Occipital lobe (tissue), 2 donors: Measurements from ENCODE around the gene TMEM94. TPM values are rescaled to one million over a fixed set of nuclear protein-coding genes. Genes with fewer than 3 reads are reported as not detected.
"Not testable (repeated sequence)": the region's sequence is repeated elsewhere in the genome, so short reads cannot be mapped to it uniquely, and the experiment has no call there.

Experiments
- DNase-seq: peaks from one replicate; lab custom pipeline; 2025; lab: John Stamatoyannopoulos, UW
- total RNA-seq: library from RNA; depleted of rRNA; stranded (reverse); fragments of >200 nt; gene quantifications from one replicate; pipeline ENCODE4 v1.2.3, GENCODE V29; 2014

TMEM94 gene
- total RNA-seq, 1 donor from 2014 or later, result 25.4 TPM

DNA sequence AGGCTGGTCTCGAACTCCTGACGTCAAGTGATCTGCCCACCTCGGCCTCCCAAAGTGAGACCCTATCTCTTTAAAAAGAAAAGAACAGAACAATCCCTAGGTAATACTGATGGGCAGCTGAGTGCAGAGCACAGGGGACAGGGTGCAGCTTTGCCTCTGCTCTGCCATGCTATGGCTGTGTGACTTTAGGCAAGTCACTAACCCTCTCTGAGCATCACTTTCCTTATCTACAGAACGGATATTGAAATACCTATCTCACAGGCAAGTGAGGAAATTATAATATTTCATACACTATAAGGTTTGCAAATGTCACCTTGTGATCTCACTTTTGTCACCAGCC, 54.8 kb downstream of the TMEM94 start:
- DNase-seq, result no peak

DNA sequence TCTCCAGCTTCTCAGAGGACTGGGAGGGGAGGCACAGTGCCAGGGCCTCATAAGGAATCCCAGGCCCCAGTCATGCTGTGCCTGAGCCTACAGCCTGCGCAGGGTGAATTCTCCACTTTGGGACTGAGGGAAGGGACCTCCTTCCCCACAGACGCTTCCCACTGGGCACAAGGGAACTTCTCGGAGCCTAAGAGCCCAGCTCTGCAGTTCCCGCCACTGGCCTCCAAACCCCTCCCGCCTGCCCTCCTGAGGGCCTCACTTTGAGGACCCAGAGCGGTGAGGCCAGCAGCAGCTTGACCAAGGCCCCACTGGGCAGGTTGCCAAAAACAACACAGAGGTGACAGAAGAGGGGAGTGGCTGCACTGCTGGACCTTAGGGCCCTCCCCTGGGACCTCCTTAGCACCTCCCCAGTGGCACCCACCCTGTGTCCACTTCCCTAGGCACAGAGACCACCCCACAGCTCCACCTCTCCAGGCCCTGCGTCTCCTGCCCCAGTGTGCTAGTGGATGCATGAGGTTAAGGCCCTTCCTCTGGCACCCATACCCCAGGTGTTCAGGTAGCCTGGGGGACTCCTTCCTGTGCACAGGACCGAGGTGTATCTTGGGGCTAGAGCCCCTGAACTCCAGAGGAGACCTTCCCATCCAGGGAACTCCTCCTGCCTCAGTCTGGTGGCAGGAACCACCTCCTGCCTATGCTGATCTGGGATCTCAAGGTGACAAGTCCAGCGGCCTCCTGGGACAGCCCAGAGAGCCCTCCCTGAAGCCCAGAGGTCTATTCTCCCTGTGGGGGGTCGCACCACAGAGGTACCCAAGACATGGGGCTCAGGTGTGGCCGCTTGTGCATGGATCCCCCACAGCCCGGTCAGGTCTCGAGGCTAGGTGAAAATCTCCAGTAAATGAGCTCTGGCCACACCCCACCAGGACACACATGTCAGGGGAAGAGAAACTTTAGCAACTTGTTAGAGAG, 55.5 kb downstream of the TMEM94 start:
- DNase-seq, result no peak

DNA sequence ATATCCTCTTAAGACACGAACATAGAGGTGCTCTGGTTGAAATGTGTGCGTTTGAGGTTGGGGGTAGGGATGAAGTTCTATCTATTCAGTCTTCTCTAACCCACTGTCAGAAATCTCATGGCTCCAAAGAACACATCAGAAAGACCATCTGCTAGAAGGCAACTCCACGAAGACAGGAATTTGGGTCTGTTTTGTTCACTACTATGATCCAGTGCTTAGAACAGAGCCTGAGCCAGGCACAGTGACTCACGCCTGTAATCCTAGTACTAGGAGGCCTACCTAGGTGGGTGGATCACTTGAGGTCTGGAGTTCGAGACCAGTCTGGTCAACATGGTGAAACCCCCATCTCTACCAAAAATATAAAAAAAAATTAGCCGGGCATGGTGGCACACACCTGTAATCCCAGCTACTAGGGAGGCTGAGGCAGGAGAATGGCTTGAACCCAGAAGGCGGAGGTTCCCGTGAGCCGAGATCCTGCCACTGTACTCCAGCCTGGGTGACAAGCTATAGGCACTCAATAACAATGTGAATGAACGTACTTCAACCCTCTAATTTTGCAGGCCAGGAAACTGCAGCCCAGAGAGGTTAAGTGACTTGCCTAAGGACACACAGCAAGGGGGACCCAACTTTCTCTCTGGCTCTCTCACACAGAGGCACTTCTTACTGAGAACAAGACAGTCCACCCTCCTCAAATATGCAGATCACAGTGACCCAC, 56.6 kb downstream of the TMEM94 start:
- no peak for DNase-seq

DNA sequence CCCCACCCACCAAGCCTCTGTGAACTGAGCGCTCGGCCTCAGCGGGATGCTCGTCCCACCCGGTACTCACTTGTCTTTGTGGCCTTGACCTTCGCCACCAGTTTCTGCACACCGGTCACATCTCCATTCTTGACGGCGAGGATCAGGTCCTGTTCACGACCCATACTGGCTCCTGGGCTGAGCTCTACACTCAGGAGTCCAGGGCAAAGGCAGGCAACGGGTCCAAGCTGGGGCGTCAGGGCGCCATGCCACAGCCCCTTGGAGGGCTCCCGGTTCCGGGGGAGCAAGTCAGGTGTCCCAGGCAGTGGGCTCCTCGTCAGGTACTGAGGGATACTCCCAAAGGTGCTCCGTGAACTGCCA, 57.2 kb downstream of the TMEM94 start:
- DNase-seq, result no peak

DNA sequence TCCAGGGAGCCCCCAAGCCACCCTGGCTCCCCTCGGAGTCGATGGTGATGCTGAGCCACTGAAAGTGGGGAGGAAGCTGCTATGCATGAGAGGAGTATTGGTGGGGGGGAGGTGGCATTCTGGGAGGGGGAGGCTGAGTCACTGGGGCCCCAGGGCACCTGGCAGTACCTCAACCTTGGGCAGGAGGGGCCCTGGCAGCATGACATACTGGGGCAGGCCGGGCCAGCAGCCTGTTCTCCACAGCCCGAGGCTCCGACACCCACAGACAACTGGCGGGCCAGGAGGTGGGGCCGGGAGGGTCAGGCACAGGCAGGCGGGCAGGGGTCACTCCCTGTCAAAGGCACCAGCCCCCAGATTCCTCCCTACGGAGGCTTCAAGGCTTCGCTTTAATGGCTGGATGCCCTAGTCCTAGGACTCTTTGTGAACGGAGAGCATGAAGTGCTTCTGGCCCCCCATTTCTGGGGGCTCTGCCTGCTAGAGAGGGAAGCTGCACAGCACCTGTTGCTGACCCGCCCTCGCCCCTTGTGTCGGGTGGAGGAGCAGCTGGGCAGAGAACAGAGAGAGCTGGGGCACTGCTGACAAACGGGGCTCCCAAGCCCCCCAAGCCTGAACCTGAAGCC, 58.0 kb downstream of the TMEM94 start:
- no peak for DNase-seq

DNA sequence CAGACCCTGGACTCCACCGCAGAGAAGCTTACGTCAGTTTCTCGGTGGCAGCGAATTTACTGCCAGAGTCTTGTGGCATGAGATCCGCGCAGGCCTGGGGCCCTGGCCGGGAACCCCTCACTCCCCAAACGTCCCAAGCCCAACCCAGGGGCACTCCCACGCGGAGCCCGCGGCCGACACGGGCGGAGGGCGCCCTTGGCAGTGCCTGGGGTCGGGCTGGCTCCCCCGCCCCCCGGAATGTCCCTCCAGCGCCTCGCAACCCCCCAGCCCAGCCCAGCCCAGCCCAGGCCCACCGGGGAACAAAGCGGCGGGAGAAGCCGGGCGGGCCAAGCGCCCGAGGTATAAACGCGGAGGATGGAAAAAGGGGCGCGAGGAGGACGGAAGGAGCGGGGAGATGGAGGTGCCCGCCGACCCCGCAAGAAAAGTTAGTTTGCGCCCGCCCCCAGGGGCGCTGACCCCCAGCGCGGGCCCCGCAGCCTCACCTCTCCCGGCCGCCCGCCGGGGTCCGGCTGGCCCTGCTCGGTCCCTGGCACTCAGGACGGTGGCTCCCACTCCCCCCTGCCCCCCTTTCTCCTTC, 58.6 kb downstream of the TMEM94 start:
- DNase-seq, result no peak

DNA sequence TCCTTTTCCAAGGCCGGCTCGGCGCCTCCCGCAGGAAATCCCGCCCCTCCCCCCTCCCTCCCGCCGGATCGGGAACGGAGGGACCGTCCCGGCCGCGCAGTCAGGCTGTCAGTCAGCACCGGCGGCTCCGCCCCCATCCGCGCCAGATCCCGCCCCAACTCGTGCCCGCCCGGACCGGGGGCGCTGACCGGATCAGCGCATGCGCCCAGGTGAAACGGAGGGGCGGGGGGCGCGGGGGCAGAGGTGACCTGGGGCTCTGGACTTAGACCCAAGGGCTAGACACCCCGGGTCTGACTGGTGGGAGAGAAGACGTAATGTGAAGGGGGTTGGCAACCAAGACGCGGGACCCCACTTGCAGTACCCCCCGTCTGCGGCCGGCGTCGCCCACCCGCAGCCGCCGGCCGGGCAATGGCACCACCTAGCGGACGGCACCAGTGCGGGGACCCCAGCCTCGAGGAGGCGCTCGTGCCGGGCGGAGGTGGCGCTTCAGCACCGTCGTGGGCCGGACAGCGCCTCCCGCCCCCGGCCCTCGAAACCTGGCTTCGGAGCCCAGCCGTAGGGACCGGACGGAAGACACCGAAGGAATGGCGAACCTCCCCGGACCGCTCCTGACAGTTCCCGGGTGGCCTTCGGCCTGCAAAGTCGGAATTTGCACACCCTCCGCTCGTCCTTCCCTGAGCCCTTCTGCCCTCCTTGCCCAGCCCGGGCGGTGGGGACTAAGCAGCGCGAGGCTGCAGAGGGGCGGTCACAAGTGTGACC, 59.2 kb downstream of the TMEM94 start, which contains the start of gene CASKIN2:
TSS of gene CASKIN2 (minus strand) at position 42 of the 759 bp plus-strand sequence. CDS start 1,733 bp downstream, outside the sequence.
- peak; percentile 92 for DNase-seq

DNA sequence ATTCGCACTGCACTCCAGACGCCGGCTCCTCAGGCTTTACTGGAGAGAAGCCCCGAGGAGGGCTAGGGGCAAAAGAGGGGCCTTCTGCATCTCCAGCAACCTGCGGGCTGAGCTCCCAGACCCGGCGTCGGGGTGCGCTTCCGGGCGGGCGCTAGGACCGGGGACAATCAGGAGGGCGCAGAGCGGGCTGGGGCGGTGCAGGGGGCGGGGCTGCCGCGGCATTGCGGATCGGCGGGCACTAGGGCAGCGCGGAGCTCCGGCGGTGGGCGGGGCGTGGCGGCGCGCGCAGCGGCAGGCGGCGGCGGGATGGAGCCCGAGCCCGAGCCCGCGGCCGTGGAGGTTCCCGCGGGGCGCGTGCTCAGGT, 59.8 kb downstream of the TMEM94 start, which contains the start of gene TSEN54:
TSS of gene TSEN54 (plus strand) at position 274 of the 364 bp plus-strand sequence. CDS start at position 307, 33 bp downstream.
- peak; percentile 94 for DNase-seq

DNA sequence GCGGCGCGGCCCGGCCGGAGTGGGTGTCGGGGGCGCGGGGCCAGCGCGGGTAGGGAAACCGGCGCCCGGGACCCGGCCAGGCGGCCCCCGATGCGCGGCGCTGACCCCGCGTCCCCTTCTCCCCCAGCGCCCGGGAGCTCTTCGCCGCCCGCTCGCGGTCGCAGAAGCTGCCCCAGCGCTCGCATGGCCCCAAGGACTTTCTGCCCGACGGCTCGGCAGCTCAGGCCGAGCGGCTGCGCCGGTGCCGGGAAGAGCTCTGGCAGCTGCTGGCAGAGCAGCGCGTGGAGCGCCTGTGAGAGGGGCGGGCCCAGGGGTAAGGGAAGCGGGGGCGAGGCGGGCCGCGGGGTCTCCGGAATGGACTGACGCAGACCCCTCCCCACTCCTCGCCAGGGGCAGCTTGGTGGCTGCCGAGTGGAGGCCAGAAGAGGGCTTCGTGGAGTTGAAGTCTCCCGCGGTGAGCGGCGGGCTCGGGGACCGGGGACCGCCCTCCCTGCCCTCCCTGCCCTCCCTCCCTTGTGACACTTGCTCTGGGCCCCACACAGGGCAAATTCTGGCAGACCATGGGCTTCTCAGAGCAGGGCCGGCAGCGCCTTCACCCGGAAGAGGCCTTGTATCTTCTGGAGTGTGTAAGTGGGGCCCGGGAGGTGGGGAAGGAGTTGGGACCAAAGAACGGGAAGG, 60.3 kb downstream of the TMEM94 start:
- DNase-seq, result no peak

DNA sequence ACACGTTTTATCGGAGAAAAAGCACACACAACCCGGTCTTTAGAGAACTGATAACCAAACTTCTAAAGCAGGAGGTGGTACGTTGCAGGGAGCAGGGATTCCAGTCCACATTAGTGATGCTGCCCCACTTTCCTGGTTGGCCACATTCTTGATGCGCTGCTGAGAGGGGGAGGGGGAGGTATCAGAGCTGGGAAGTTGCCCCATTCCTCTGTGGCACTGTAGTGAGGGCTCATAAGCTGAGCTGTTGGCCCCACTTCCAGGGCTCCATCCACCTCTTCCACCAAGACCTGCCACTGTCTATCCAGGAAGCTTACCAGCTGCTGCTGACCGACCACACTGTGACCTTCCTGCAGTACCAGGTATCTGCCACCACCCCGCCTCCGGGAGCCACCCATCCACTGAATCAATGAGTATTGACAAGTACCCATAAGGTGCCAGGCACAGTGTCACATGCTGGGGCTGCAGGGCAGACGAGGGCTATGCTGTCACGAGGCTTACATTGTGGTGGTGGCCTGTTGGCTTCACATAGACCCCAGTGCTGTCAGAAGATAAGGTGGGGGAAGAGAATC, 60.9 kb downstream of the TMEM94 start:
- DNase-seq, result no peak

DNA sequence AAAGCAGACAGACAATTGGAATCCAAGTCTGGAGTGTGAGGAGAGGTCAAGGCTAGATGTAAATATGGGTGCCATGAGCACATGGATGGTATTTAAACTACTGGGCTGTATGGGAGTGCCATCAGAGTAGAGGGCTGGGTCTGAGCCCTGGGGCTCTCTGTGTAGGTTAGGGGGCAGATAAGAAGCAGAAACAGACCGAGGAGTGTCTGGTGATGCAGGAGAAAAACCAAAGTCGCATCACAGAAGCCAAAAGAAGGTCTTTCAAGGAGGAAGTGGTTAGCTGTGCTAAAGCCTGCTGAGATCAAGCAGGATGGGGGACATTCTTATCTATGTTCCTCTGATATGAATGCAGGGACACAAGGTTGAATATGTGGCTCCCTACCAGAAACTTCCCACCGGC, 61.8 kb downstream of the TMEM94 start:
- DNase-seq, result no peak

DNA sequence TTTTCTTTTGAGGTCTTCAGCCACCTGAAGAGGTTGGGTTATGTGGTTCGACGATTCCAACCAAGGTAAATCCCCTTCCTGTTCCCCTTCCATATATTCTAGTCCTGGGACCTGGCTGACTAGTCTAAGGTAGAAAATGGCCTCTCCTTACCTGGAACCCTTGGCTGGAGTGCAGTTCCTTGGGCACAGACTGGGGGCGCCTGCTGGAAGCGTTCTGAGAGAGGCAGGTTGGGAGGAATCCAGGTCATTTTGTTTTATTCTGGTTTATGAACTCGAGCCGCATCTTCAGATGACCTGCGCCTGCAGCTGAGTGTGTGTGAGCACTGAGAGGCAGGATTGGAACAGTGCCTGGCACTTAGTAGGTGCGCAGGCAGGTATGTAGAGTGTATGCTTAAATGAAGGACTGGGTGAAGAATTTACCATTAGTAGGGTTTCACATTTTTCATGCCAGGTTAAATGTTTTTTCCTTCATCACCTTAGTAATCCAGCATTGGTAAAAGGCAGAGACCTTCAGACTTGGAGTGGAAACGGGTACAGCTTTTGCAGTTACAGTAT, 62.6 kb downstream of the TMEM94 start:
- DNase-seq, result no peak

DNA sequence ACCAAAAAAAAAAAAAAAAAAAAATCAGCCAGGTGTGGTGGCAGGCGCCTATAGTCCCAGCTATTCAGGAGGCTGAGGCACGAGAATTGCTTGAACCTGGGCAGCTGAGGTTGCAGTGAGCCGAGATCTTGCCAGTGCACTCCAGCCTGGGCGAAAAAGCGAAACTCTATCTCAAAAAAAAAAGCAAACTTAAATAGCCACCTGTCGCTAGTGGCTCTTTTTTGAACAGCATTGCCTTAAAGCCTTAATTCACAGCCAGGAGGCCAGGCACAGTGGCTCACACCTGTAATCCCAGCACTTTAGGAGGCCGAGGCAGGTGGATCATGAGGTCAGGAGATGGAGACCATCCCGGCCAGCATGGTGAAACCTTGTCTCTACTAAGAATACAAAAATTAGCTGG, 64.0 kb downstream of the TMEM94 start:
- not testable (repeated sequence) for DNase-seq

DNA sequence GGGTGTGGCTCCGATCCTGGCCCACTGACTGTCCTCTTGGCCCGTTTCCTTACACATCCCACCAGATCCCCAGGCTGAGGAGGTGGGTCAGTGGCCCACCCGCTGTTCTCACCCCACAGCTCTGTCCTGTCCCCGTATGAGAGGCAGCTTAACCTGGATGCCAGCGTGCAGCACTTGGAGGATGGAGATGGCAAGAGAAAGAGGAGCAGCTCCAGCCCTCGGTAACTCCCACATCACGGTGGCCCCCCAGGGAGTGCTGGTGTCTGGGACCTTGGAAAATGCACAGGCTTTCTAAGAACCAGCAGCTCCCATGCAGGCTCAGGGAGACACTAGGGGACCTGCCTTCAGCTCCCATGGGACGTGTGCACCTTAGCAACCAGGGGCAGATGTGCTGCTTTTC, 64.9 kb downstream of the TMEM94 start:
- no peak for DNase-seq

DNA sequence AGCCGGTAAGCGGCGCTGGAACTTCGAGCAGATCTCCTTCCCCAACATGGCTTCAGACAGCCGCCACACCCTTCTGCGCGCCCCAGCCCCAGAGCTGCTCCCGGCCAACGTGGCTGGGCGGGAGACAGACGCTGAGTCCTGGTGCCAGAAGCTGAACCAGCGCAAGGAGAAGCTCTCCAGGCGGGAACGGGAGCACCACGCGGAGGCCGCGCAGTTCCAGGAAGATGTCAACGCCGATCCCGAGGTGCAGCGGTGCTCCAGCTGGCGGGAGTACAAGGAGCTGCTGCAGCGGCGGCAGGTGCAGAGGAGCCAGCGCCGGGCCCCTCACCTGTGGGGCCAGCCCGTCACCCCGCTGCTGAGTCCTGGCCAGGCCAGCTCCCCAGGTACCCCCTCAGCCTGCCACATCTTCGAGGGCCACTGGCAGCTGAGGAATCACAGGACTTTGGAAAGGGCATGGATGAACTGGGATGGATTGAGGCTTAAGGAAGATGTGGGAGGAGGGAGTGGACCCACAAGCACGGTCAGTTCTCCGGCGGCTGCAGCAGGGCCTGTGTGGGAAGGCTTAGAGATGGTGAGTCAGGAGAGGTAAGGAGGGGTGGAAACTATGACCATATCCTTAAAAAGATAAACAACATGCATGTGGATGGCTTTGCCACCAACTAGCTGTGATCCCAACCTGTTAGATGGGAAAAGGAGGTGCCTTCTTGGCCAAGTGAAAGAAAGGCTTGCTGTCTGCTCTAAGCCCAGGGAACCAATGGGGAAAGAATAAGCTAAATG, 65.7 kb downstream of the TMEM94 start:
- DNase-seq, result no peak

DNA sequence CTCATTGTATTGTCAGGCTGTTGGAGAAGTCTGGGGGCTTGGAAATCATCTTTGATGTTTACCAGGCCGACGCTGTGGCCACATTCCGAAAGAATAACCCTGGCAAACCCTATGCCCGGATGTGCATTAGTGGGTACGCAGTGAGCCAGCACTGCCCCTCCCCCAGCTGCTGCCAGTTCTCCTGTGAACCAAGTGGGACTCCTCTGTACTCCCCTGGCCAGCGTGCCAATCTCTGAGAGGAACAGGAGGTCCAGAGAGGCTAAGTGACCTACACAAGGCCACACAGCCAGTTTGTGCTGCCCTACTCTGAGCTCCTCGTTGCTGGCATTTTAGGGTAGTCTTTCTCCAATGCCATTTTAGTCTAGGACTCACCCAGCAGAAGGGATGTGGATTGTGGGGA, 67.2 kb downstream of the TMEM94 start:
- DNase-seq, result no peak

DNA sequence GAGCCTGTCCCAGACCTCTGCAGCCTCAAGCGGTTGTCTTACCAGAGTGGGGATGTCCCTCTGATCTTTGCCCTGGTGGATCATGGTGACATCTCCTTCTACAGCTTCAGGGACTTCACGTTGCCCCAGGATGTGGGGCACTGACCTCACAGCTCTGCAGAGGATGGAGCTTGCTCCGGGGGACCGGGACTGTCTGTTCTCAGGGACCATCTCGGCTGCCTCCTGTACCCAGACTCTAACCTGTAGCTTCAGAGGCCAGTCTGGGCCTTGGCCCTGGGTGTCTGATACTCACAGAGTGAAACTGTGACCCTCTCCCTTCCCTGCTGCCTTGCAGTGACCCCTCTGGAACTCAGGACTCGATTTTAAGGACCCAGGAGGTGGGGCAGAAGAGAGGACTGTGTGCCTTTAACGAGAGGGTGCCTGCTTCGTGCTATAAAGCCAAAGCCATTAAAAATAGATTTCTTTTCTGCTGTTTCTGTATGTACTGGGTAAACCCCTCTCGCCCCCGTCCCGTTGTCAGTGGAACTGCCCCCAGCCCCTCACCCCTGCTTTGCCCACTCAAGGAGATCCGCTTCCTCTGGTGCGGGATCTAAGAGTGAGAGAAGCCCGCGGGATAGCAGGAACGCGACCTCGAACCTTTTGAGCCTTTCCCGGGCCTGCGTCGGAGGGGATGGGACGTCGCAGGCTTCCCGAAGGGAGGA, 68.0 kb downstream of the TMEM94 start:
- no peak for DNase-seq
